GM23338 (cell line): ENCODE results near the gene DDX46. TPM values are rescaled to one million over a fixed set of nuclear protein-coding genes. Genes with fewer than 3 reads are reported as not detected.

ENCODE experiments used
- ATAC-seq: fragments of 200-7000 bp; cut with Tn5 transposase; 3 replicates; pipeline ENCODE4 v1.9.1; 2020
- DNase-seq: peaks from one replicate; pipeline ENCODE4 v3.0.0-alpha.2; 2015; ENCODE audit warnings: low spot score
- H2AFZ ChIP-seq: fragments of 200-600 bp; sonication (generic); 2 replicates; pipeline ENCODE4 v1.8.0; 2016; ENCODE audit warnings: antibody characterized with exemption, mild to moderate bottlenecking, moderate library complexity
- H3F3A ChIP-seq: fragments of 200-600 bp; sonication (generic); replicated peaks from 2 replicates; pipeline ENCODE4 v1.8.0; 2017; ENCODE audit warnings: antibody characterized with exemption, mixed run types, low read depth
- H3K27ac ChIP-seq: fragments of 200-600 bp; sonication (generic); 2 replicates; pipeline ENCODE4 v1.6.1; 2016; ENCODE audit warnings: low read depth
- H3K27me3 ChIP-seq: fragments of 200-600 bp; sonication (generic); 2 replicates; pipeline ENCODE4 v1.8.0; 2016; ENCODE audit warnings: mild to moderate bottlenecking, mixed run types, moderate library complexity; ENCODE audit not compliant: insufficient read depth
- H3K36me3 ChIP-seq: fragments of 200-600 bp; sonication (generic); 2 replicates; pipeline ENCODE4 v1.8.0; 2016; ENCODE audit warnings: mild to moderate bottlenecking; ENCODE audit not compliant: insufficient read depth
- H3K4me1 ChIP-seq: fragments of 200-600 bp; sonication (generic); 2 replicates; pipeline ENCODE4 v1.8.0; 2016; ENCODE audit warnings: mild to moderate bottlenecking, moderate library complexity; ENCODE audit not compliant: insufficient read depth
- H3K4me2 ChIP-seq: fragments of 200-600 bp; sonication (generic); 2 replicates; pipeline ENCODE4 v1.7.1; 2017; ENCODE audit warnings: mixed run types
- H3K4me3 ChIP-seq: fragments of 200-600 bp; sonication (generic); 2 replicates; pipeline ENCODE4 v1.6.1; 2016; ENCODE audit warnings: mixed run types
- H3K79me2 ChIP-seq: fragments of 200-600 bp; sonication (generic); replicated peaks from 2 replicates; pipeline ENCODE4 v1.8.0; 2017; ENCODE audit warnings: mild to moderate bottlenecking; ENCODE audit not compliant: insufficient read depth
- H3K9me2 ChIP-seq: fragments of 200-600 bp; sonication (generic); 2 replicates; pipeline ENCODE4 v1.8.0; 2017; ENCODE audit not compliant: insufficient read depth
- H4K20me1 ChIP-seq: fragments of 200-600 bp; sonication (generic); replicated peaks from 2 replicates; pipeline ENCODE4 v1.8.0; 2017; ENCODE audit warnings: mild to moderate bottlenecking; ENCODE audit not compliant: insufficient read depth
- H3K27ac Mint-ChIP-seq: 2 replicates; pipeline ENCODE4 v1.8.0; 2020; ENCODE audit warnings: inconsistent platforms, mild to moderate bottlenecking, moderate library complexity, mixed read lengths
- H3K27me3 Mint-ChIP-seq: 3 replicates; pipeline ENCODE4 v1.8.0; 2022; ENCODE audit warnings: low read depth, mild to moderate bottlenecking, moderate library complexity, mixed read lengths, inconsistent platforms; ENCODE audit not compliant: insufficient read depth, poor library complexity
- H3K36me3 Mint-ChIP-seq: 3 replicates; pipeline ENCODE4 v1.8.0; 2021; ENCODE audit warnings: low read depth, mild to moderate bottlenecking, inconsistent platforms, moderate library complexity, mixed read lengths
- H3K4me1 Mint-ChIP-seq: 3 replicates; pipeline ENCODE4 v1.8.0; 2020; ENCODE audit warnings: mild to moderate bottlenecking, inconsistent platforms, mixed read lengths
- H3K4me3 Mint-ChIP-seq: 3 replicates; pipeline ENCODE4 v1.8.0; 2021; ENCODE audit warnings: moderate library complexity, mild to moderate bottlenecking, inconsistent platforms, mixed read lengths
- H3K9me3 Mint-ChIP-seq: 3 replicates; pipeline ENCODE4 v1.8.0; 2020; ENCODE audit warnings: moderate library complexity, mild to moderate bottlenecking, inconsistent platforms, mixed read lengths
- EZH2 ChIP-seq: fragments of 200-600 bp; sonication (generic); IDR thresholded peaks from one replicate; pipeline ENCODE4 v1.8.0; 2017; ENCODE audit warnings: antibody characterized with exemption, mild to moderate bottlenecking, low read depth; ENCODE audit not compliant: unreplicated experiment
- ZNF114 ChIP-seq: fragments of 250-450 bp; sonication (Bioruptor Pico); IDR thresholded peaks from 2 replicates; pipeline ENCODE4 v1.5.0; 2020; ENCODE audit warnings: mild to moderate bottlenecking, moderate library complexity
- polyA plus RNA-seq: library from polyadenylated mRNA; unstranded; fragments of >200 nt; fragmentation: Nextera tagmentation; extraction: Ambion mirVana; gene quantifications from 2 replicates; pipeline ENCODE4 v1.2.1, GENCODE V29; 2016
- total RNA-seq: library from RNA; depleted of rRNA; stranded (reverse); fragments of >200 nt; shearing (Covaris generic); gene quantifications from 2 replicates; pipeline ENCODE4 v1.2.3, GENCODE V29; 2014
- TF ChIP-seq, protein P1 (sequence below): fragments of 250-450 bp; sonication (Bioruptor Pico); IDR thresholded peaks from 2 replicates; pipeline ENCODE4 v1.5.0; 2020; ENCODE audit warnings: mild to moderate bottlenecking, moderate library complexity
- TF ChIP-seq, protein P2 (sequence below), 2 experiments: fragments of 200-600 bp in 1 of 2; sonication (generic) in 1 of 2; conservative IDR thresholded peaks; 2 replicates each; pipeline versions ENCODE4 v1.5.1 to v1.6.1; 2016 to 2017; ENCODE audit warnings: antibody characterized with exemption in 2 of 2, low read depth in 2 of 2, mild to moderate bottlenecking in 2 of 2, moderate library complexity in 1 of 2

DDX46 gene
- total and polyA plus RNA-seq, 2 experiments from 2014 or later = 85.6 to 91.4 TPM

DNA sequence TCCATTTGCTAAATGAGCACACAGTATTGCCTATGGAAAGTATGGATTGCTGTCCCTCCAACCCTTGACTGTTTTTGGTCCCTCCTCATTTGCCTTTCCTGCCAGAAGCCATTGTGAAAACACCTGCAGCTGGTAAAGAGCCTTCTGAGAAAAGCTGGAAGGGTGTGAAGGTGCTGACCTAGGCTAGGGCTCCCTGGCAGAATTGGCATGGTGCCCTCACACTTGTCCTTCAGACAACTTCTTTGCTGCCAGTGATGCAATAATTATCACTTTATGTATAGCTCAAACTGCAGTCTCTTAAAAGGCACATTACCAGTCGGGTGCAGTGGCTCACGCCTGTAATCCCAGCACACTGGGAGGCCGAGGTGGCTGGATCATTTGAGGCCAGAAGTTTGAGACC, 119.8 kb downstream of the DDX46 start:
- Mint-ChIP-seq H3K9me3 (peaks cover 5% of the 10 kb centered on the region; the same call in 2 of the 3 replicates), H3K4me3 (no peak overlapping the region), H3K27ac (no peak overlapping the region), H3K27me3 (peaks cover 14% of the 10 kb centered on the region), H3K36me3 (peaks cover 5% of the 10 kb centered on the region), H3K4me1 (peaks cover 14% of the 10 kb centered on the region)
- Histone ChIP-seq H3F3A (0 out of 2 replicates have a peak, but pooled peaks cover 6% of the 10 kb centered on the region), H3K9me2 (no peaks in the 10 kb centered on the region), H3K4me3 (no peak overlapping the region), H3K4me1 (peaks cover 9% of the 10 kb centered on the region; the same call in 1 of the 2 replicates), H3K27me3 (no peaks in the 10 kb centered on the region), H4K20me1 (no peaks in the 10 kb centered on the region), H2AFZ (no peak overlapping the region), H3K27ac (no peak overlapping the region), H3K36me3 (no peaks in the 10 kb centered on the region), H3K79me2 (peaks cover 27% of the 10 kb centered on the region), H3K4me2 (no peak overlapping the region)
- no peak for ATAC-seq
- TF ChIP-seq, protein P1, sequence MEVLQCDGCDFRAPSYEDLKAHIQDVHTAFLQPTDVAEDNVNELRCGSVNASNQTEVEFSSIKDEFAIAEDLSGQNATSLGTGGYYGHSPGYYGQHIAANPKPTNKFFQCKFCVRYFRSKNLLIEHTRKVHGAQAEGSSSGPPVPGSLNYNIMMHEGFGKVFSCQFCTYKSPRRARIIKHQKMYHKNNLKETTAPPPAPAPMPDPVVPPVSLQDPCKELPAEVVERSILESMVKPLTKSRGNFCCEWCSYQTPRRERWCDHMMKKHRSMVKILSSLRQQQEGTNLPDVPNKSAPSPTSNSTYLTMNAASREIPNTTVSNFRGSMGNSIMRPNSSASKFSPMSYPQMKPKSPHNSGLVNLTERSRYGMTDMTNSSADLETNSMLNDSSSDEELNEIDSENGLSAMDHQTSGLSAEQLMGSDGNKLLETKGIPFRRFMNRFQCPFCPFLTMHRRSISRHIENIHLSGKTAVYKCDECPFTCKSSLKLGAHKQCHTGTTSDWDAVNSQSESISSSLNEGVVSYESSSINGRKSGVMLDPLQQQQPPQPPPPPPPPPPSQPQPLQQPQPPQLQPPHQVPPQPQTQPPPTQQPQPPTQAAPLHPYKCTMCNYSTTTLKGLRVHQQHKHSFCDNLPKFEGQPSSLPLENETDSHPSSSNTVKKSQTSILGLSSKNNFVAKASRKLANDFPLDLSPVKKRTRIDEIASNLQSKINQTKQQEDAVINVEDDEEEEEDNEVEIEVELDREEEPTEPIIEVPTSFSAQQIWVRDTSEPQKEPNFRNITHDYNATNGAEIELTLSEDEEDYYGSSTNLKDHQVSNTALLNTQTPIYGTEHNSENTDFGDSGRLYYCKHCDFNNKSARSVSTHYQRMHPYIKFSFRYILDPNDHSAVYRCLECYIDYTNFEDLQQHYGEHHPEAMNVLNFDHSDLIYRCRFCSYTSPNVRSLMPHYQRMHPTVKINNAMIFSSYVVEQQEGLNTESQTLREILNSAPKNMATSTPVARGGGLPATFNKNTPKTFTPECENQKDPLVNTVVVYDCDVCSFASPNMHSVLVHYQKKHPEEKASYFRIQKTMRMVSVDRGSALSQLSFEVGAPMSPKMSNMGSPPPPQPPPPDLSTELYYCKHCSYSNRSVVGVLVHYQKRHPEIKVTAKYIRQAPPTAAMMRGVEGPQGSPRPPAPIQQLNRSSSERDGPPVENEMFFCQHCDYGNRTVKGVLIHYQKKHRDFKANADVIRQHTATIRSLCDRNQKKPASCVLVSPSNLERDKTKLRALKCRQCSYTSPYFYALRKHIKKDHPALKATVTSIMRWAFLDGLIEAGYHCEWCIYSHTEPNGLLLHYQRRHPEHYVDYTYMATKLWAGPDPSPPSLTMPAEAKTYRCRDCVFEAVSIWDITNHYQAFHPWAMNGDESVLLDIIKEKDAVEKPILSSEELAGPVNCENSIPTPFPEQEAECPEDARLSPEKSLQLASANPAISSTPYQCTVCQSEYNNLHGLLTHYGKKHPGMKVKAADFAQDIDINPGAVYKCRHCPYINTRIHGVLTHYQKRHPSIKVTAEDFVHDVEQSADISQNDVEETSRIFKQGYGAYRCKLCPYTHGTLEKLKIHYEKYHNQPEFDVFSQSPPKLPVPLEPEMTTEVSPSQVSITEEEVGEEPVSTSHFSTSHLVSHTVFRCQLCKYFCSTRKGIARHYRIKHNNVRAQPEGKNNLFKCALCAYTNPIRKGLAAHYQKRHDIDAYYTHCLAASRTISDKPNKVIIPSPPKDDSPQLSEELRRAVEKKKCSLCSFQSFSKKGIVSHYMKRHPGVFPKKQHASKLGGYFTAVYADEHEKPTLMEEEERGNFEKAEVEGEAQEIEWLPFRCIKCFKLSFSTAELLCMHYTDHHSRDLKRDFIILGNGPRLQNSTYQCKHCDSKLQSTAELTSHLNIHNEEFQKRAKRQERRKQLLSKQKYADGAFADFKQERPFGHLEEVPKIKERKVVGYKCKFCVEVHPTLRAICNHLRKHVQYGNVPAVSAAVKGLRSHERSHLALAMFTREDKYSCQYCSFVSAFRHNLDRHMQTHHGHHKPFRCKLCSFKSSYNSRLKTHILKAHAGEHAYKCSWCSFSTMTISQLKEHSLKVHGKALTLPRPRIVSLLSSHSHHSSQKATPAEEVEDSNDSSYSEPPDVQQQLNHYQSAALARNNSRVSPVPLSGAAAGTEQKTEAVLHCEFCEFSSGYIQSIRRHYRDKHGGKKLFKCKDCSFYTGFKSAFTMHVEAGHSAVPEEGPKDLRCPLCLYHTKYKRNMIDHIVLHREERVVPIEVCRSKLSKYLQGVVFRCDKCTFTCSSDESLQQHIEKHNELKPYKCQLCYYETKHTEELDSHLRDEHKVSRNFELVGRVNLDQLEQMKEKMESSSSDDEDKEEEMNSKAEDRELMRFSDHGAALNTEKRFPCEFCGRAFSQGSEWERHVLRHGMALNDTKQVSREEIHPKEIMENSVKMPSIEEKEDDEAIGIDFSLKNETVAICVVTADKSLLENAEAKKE (CRISPR knock-in tag) = no peak
- TF ChIP-seq EZH2 (no peak), ZNF114 (no peak)
- TF ChIP-seq, protein P2, sequence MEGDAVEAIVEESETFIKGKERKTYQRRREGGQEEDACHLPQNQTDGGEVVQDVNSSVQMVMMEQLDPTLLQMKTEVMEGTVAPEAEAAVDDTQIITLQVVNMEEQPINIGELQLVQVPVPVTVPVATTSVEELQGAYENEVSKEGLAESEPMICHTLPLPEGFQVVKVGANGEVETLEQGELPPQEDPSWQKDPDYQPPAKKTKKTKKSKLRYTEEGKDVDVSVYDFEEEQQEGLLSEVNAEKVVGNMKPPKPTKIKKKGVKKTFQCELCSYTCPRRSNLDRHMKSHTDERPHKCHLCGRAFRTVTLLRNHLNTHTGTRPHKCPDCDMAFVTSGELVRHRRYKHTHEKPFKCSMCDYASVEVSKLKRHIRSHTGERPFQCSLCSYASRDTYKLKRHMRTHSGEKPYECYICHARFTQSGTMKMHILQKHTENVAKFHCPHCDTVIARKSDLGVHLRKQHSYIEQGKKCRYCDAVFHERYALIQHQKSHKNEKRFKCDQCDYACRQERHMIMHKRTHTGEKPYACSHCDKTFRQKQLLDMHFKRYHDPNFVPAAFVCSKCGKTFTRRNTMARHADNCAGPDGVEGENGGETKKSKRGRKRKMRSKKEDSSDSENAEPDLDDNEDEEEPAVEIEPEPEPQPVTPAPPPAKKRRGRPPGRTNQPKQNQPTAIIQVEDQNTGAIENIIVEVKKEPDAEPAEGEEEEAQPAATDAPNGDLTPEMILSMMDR (conservative IDR thresholded peaks at IDR 0.05; ENCODE audit: low read depth in 2 of 2) = no peak
- no peak for DNase-seq
